Left renal cortex interstitium (tissue), 4 donors: ENCODE results near the gene FBN1. TPM values are rescaled to one million over a fixed set of nuclear protein-coding genes. Genes with fewer than 3 reads are reported as not detected.

Experiments used
- DNase-seq, 4 donors: peaks; one replicate each; pipeline ENCODE4 v3.0.0-alpha.2; 2013; ENCODE audit warnings: low read depth in 4 of 4, low spot score in 2 of 4, missing footprints in 1 of 4
- polyA plus RNA-seq, 4 donors: library from polyadenylated mRNA; unstranded; fragments of 120-200 nt; gene quantifications; one replicate each; pipeline ENCODE4 v1.2.1, GENCODE V29; 2013; ENCODE audit not compliant: insufficient read length in 4 of 4

The FBN1 gene
- polyA plus RNA-seq, 4 donors: 70.2 to 118 (median 94.7) TPM

GRCh38 chr15:48625126-48625525 is 20.4 kb downstream of the FBN1 start:
- DNase-seq: no peak

- no peak for DNase-seq
Observed at GRCh38 chr15:48624700-48625099, 20.8 kb downstream of the FBN1 start.

DNA sequence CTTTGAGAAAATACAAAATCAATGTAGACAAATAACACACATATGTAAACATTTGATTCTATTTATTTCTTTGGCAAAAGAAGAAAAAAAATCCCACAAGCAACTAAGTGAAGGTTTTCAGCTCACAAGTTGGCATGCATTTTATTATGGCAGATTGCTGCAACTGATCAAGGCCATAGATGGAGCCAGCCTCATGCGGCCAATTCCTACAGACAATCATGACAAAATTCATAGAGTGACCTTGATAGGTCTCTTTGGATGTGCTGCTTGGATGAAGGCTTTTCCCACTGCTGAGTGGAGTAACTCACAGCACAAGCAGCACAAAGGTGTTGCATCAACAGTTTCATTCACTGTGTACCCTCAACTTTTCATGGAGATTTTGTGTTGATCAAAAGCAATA is 22.1 kb downstream of the FBN1 start:
- DNase-seq: no peak

DNA sequence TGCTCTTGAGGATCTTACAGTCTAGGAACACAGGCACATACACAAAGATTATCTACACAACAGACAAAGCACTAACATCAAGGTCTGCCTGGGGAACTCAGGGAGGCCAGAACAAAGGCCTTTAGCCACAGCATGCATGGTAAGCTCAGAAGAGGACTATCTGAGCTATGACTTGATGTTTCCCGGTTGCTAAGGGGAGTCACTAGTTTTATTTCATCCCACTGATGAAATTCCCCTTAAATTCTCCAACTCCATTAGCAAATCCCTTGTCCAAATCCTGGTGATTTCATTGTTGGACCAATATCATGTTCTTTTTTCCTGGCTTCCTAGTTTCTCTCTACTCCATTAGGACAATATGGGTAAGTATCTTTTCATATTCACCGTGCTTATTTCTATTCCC is 23.3 kb downstream of the FBN1 start:
- no peak for DNase-seq

- no peak for DNase-seq
Observed at GRCh38 chr15:48619446-48619845, 26.1 kb downstream of the FBN1 start.

DNA sequence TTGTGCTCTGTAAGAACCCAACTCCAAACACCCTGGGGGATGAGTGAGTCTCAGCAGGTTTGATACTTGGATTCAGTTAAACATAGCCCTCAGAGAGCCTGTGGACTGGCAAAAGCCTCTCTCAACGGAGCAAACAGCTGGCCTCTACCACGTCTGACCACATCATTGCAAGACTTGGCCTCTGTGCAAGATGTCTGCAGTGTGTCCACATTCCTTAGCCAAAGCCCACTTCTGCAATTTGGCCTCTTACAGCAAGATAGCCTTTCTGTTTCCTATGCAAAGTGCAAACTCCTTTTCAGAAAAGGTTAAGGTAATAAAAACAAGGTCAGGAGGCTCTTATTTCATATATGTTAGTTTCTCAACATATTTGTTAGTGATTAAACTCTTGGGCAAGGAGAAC is 27.9 kb downstream of the FBN1 start:
- DNase-seq: no peak

DNA sequence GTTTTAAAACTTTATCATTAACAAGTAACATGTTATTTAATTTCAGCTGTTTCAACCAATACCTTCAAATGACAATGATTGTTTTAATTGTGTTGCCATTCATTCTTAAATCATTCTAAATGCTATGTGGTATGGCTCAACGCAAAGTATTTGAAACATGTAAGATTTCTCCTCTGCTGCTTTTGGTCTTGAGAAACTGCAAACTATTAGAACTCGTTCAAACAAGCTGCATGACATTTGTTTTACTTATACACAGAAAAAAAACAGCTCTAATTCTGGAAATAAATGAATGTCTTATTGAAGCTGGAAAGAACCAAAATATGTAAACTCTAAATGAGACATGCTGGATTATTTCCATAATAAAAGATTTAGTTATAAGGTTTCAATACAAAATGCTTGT is 29.3 kb downstream of the FBN1 start:
- DNase-seq: no peak

- no peak for DNase-seq
Observed at GRCh38 chr15:48614051-48614450, 31.5 kb downstream of the FBN1 start.

GRCh38 chr15:48609486-48609885 is 36.0 kb downstream of the FBN1 start:
- DNase-seq: no peak

GRCh38 chr15:48607846-48608245 is 37.7 kb downstream of the FBN1 start:
- DNase-seq: no peak

GRCh38 chr15:48604567-48604966 is 40.9 kb downstream of the FBN1 start:
- no peak for DNase-seq

DNA sequence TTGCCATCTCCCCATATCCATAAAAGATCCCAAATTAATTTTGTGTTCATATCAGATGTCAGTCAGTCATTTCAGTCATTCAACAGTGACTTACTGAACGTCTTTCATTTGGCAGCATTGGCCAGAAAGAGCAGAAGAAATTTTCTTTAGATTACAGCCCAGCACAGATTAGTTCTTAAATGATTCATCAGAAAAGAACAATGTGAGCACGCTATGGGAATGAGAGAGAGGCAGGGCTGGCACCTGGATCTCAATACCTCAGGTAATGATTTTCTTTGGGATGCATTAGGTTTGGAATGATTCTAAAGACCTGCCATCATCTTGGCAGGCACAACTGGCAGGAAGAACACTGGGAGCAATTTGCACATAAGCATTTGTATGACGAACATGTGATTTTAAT is 41.6 kb downstream of the FBN1 start:
- DNase-seq: no peak

DNA sequence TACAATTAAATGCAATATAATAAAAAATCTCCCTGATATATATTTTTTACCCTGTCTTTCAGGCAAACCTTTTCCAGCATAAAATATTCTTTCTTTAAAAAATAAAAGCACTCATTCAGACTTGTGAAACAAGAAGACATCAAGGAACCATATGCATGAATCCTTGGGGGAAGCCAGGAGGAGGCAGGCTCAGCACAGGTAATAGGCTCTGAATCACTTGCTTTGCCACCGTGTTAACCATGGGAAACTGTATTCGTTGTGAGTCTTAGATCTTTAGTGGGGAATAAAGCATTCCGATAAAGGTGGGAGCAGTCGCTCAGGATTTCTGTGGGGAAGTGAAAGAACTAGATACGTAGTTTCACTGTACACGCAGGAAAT is 42.4 kb downstream of the FBN1 start:
- DNase-seq: no peak

GRCh38 chr15:48602358-48603122 is 43.0 kb downstream of the FBN1 start:
- DNase-seq: no peak

- no peak for DNase-seq
Observed at GRCh38 chr15:48601095-48601494, 44.4 kb downstream of the FBN1 start.

DNA sequence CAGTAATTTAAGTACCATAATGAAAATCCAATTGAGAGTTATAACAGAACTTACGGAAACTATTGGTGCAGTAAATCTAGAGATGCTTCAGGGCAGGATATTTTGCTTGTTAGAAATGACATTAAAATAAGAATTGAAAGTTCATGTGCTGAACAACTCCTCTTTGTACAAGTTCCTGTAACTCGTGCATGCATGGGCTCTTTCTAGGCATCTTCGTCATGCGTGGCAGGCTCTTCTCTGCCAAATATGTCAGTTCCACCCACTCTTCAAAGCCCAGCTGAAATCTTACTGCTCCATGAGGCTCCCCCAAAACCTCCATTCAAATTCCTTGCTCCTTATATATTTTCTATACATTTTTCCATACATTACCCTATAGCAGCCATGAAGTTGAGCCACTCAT is 48.7 kb downstream of the FBN1 start:
- DNase-seq: no peak

- no peak for DNase-seq
Observed at GRCh38 chr15:48596415-48596814, 49.1 kb downstream of the FBN1 start.

- DNase-seq: no peak
Observed at GRCh38 chr15:48595981-48596380, 49.5 kb downstream of the FBN1 start.

- DNase-seq: no peak
Observed at GRCh38 chr15:48592933-48593332, 52.6 kb downstream of the FBN1 start.

- DNase-seq: no peak
Observed at GRCh38 chr15:48592221-48592731, 53.2 kb downstream of the FBN1 start.

DNA sequence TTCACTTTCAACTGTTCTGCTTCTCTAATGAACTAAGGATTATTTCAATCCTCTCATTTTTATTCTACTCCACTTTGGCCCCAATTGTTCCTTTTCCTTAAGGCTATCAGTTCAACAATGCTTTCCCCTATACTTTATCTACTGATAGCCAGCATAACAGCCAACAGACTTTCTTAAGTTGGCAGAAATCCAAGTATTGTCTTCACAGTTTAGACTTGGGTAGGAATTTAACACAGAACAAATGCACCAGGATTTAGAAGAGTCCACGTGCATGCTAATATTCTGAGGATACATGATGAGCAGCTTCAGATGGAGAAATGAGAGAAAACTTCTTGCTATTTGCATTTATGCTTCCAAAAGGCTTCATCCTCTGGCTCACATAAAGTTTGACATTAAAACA is 54.8 kb downstream of the FBN1 start:
- no peak for DNase-seq

DNA sequence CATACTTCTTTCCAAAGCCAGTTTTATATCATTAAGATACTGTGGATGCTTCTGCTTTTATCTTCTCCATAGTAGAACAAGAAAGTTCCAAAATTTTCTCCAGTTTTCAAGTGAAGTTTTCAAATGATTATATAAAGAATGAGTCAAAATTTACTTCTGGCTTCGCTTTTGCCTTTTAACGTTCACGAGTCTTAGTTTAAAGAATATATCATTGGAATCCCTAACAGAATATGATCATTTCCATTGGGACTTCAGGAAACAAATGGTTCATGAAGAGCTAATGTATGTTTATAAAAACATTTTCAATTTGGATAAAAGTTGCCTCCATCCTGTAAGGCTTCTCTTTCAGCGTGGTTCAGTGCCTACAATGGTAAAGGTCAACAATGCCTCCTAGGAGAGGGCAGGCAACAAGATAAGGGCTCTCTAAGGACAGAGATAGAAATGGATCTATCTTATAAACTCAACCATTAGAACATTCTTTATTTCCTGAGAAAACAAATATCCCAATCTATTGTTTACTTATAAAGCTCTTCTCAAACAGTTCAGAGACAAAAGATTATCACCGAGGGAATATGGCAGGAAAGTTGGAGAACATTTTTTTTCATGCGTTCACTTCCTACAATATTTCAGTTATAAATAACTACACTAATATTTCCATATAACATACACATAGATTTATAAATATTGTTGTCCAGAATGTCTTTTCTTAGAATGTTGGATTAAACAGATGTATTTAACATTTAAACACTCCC is 60.5 kb downstream of the FBN1 start:
- no peak for DNase-seq
